IMR-90 (cell line): Measurements from ENCODE around the gene POU3F3. TPM values are rescaled to one million over a fixed set of nuclear protein-coding genes. Genes with fewer than 3 reads are reported as not detected.

Experiments used
- ATAC-seq: fragments of 200-7000 bp; cut with Tn5 transposase; 2 replicates; pipeline ENCODE4 v1.9.1; 2020; ENCODE audit warnings: low read depth, mild to moderate bottlenecking, moderate library complexity
- BruUV-seq: library from RNA; stranded (reverse); fragments of 400-500 nt; replicated peaks from 2 replicates; lab custom pipeline; 2021; lab: Mats Ljungman, UMichigan
- CTCF ChIA-PET: fragments of 300-600 bp; formaldehyde crosslinking; extraction: SDS; loops from one replicate; lab custom pipeline; 2021; ENCODE audit warnings: antibody characterized with exemption; lab: Yijun Ruan, JAX
- POLR2A ChIA-PET: fragments of 300-600 bp; sonication (Branson Sonifier 250); formaldehyde crosslinking; loops from one replicate; lab custom pipeline; 2022; ENCODE audit warnings: antibody characterized with exemption; ENCODE audit not compliant: unreplicated experiment; lab: Charles Lee
- DNase-seq: peaks from one replicate; pipeline ENCODE4 v3.0.0; 2013
- H2AFZ ChIP-seq: replicated peaks from 2 replicates; pipeline ENCODE3; 2013; ENCODE audit warnings: low read length, mild to moderate bottlenecking; ENCODE audit not compliant: poor library complexity
- H2AK5ac ChIP-seq: 2 replicates; pipeline ENCODE4 v1.6.1; 2013; ENCODE audit warnings: low read depth, low read length, inconsistent platforms
- H2AK9ac ChIP-seq: replicated peaks from 2 replicates; pipeline ENCODE3; 2013; ENCODE audit warnings: mild to moderate bottlenecking, low read depth, low read length, moderate library complexity; ENCODE audit not compliant: poor library complexity
- H2BK120ac ChIP-seq: 2 replicates; pipeline ENCODE4 v1.6.1; 2013; ENCODE audit warnings: low read depth, low read length, inconsistent platforms
- H2BK15ac ChIP-seq: 3 replicates; pipeline ENCODE4 v1.6.1; 2013; ENCODE audit warnings: low read depth, low read length, inconsistent platforms
- H2BK20ac ChIP-seq: 2 replicates; pipeline ENCODE4 v1.6.1; 2013; ENCODE audit warnings: low read depth, mild to moderate bottlenecking, inconsistent platforms, low read length, moderate library complexity
- H2BK5ac ChIP-seq: 2 replicates; pipeline ENCODE4 v1.6.1; 2013; ENCODE audit warnings: mild to moderate bottlenecking, low read depth, low read length, inconsistent platforms; ENCODE audit not compliant: poor library complexity, severe bottlenecking
- H3K14ac ChIP-seq: replicated peaks from 2 replicates; pipeline ENCODE4 v1.6.1; 2013; ENCODE audit warnings: low read depth, low read length, inconsistent platforms
- H3K18ac ChIP-seq: 2 replicates; pipeline ENCODE4 v1.6.1; 2013; ENCODE audit warnings: low read depth, low read length, control low read depth
- H3K23ac ChIP-seq: 2 replicates; pipeline ENCODE4 v1.6.1; 2013; ENCODE audit warnings: low read depth, low read length, inconsistent platforms
- H3K27ac ChIP-seq: 2 replicates; pipeline ENCODE4 v1.5.1; 2013; ENCODE audit warnings: mild to moderate bottlenecking, control low read depth, low read length; ENCODE audit not compliant: insufficient read depth
- H3K27me3 ChIP-seq: 2 replicates; pipeline ENCODE4 v1.6.1; 2013; ENCODE audit warnings: low read length; ENCODE audit not compliant: control insufficient read depth, insufficient read depth
- H3K36me3 ChIP-seq: 2 replicates; pipeline ENCODE4 v1.6.1; 2013; ENCODE audit warnings: low read length, mixed read lengths; ENCODE audit not compliant: control insufficient read depth, insufficient read depth
- H3K4ac ChIP-seq: 2 replicates; pipeline ENCODE4 v1.6.1; 2013; ENCODE audit warnings: low read depth, low read length, inconsistent platforms
- H3K4me1 ChIP-seq: 2 replicates; pipeline ENCODE4 v1.6.1; 2013; ENCODE audit warnings: low read length, mixed read lengths; ENCODE audit not compliant: control insufficient read depth, insufficient read depth
- H3K4me2 ChIP-seq: 2 replicates; pipeline ENCODE4 v1.6.1; 2013; ENCODE audit warnings: low read depth, mild to moderate bottlenecking, control low read depth, low read length, moderate library complexity
- H3K4me3 ChIP-seq: 2 replicates; pipeline ENCODE4 v1.5.1; 2013; ENCODE audit warnings: low read depth, mild to moderate bottlenecking, control low read depth, low read length, moderate library complexity; ENCODE audit not compliant: insufficient read depth
- H3K56ac ChIP-seq: 2 replicates; pipeline ENCODE4 v1.6.1; 2013; ENCODE audit warnings: low read length, inconsistent platforms; ENCODE audit not compliant: insufficient read depth; ENCODE audit errors: extremely low read depth
- H3K79me1 ChIP-seq, 2 experiments: 2 replicates each; pipeline ENCODE4 v1.6.1; 2013; ENCODE audit warnings: low read length in 2 of 2, inconsistent platforms in 1 of 2, low read depth in 1 of 2
- H3K9ac ChIP-seq: 2 replicates; pipeline ENCODE4 v1.6.1; 2013; ENCODE audit warnings: low read depth, low read length, control low read depth
- H3K9me1 ChIP-seq: 2 replicates; pipeline ENCODE4 v1.6.1; 2013; ENCODE audit warnings: low read length, inconsistent platforms; ENCODE audit not compliant: insufficient read depth
- H3K9me3 ChIP-seq: 2 replicates; pipeline ENCODE4 v1.6.1; 2013; ENCODE audit warnings: low read length; ENCODE audit not compliant: control insufficient read depth, insufficient read depth
- H4K20me1 ChIP-seq: 2 replicates; pipeline ENCODE4 v1.6.1; 2013; ENCODE audit warnings: low read length, inconsistent platforms; ENCODE audit not compliant: insufficient read depth
- H4K5ac ChIP-seq: 2 replicates; pipeline ENCODE4 v1.6.1; 2013; ENCODE audit warnings: mild to moderate bottlenecking, low read depth, low read length, control low read depth
- H4K8ac ChIP-seq, 2 experiments: 2 replicates each; pipeline ENCODE4 v1.6.1; 2013; ENCODE audit warnings: low read depth in 2 of 2, low read length in 2 of 2, control low read depth in 1 of 2, inconsistent platforms in 1 of 2
- H4K91ac ChIP-seq: 2 replicates; pipeline ENCODE4 v1.6.1; 2013; ENCODE audit warnings: low read depth, low read length, inconsistent platforms; ENCODE audit not compliant: insufficient read depth
- MAFK ChIP-seq: IDR thresholded peaks from 2 replicates; pipeline ENCODE4 v1.6.1; 2012; ENCODE audit warnings: low read depth, low read length, improper control_type of control experiment
- MAZ ChIP-seq: IDR thresholded peaks from 2 replicates; pipeline ENCODE4 v1.6.1; 2012; ENCODE audit warnings: low read depth, mild to moderate bottlenecking, low read length, improper control_type of control experiment, moderate library complexity, borderline replicate concordance
- POLR2A ChIP-seq: IDR thresholded peaks from 2 replicates; pipeline ENCODE4 v1.6.1; 2012; ENCODE audit warnings: mild to moderate bottlenecking, low read depth, low read length
- RCOR1 ChIP-seq: IDR thresholded peaks from 2 replicates; pipeline ENCODE4 v1.6.1; 2012; ENCODE audit warnings: mild to moderate bottlenecking, low read length, improper control_type of control experiment; ENCODE audit not compliant: insufficient replicate concordance
- SMC3 ChIP-seq: fragments of 150-350 bp; IDR thresholded peaks from 2 replicates; pipeline ENCODE4 v1.6.1; 2016; ENCODE audit warnings: low read depth, mild to moderate bottlenecking, antibody characterized with exemption, low read length, moderate library complexity
- USF2 ChIP-seq: fragments of 150-350 bp; IDR thresholded peaks from 2 replicates; pipeline ENCODE4 v1.6.1; 2017; ENCODE audit warnings: mild to moderate bottlenecking, antibody characterized with exemption, low read length, low read depth
- WGBS, 2 experiments: methylation state at CpG; one replicate each; pipeline versions ENCODE4 v1.1.5 to v1.1.7; 2013; ENCODE audit warnings: missing lambda C conversion rate in 2 of 2; ENCODE audit not compliant: insufficient read length in 1 of 2; ENCODE audit errors: extremely low coverage in 2 of 2; 5-methylcytosine and 5-hydroxymethylcytosine counted together
- dilution Hi-C: fragments of 300-500 bp; cut with HindIII; formaldehyde crosslinking; loops from one replicate; pipeline ENCODE4 v1.14.3; 2018; ENCODE audit warnings: low sequenced_read_pairs; ENCODE audit not compliant: unreplicated experiment
- in situ Hi-C: fragments of 300-500 bp; cut with MboI; formaldehyde crosslinking; loops from 3 replicates; pipeline ENCODE4 v1.14.3; 2019; ENCODE audit warnings: low sequenced_read_pairs, inconsistent platforms, mixed read lengths
- intact Hi-C: fragments of 100-400 bp; cut with micrococcal nuclease; formaldehyde crosslinking; loops from 2 replicates; pipeline ENCODE4 v1.10.0; 2022
- polyA plus RNA-seq, 3 experiments: library from polyadenylated mRNA; depleted of rRNA; stranded (reverse); fragments of >200 nt; gene quantifications; 2 replicates each; pipeline ENCODE4 v1.2.3, GENCODE V29; 2012; ENCODE audit warnings: low replicate concordance in 1 of 3
- total RNA-seq: library from RNA; depleted of rRNA; stranded (reverse); fragments of >200 nt; gene quantifications from 2 replicates; pipeline ENCODE4 v1.2.3, GENCODE V29; 2012

POU3F3 gene
- total and polyA plus RNA-seq, 2 of the 4 experiments (the other 2 are of a cell fraction), result not detected

- Histone ChIP-seq H3K4me1 (no peaks in the 10 kb centered on the region), H3K4me2 (no peak overlapping the region), H3K36me3 (no peaks in the 10 kb centered on the region), H2BK5ac (no peak overlapping the region), H3K4ac (no peak overlapping the region), H4K20me1 (no peaks in the 10 kb centered on the region), H3K27ac (no peak overlapping the region), H3K56ac (no peak overlapping the region), H3K14ac (no peak overlapping the region), H2BK15ac (no peak overlapping the region), H3K9ac (no peak overlapping the region), H3K9me1 (no peaks in the 10 kb centered on the region), H3K4me3 (no peak overlapping the region), H2AFZ (no peak overlapping the region), H2AK5ac (no peak overlapping the region), H2AK9ac (no peak overlapping the region), H4K5ac (no peak overlapping the region), H3K27me3 (peaks cover 73% of the 10 kb centered on the region), H4K91ac (no peak overlapping the region), H4K8ac (no peak overlapping the region), H3K9me3 (peaks cover 9% of the 10 kb centered on the region), H3K79me1 (no peaks in the 10 kb centered on the region), H3K23ac (no peak overlapping the region), H2BK20ac (no peak overlapping the region), H2BK120ac (no peak overlapping the region), H3K18ac (no peak overlapping the region)
- ChIA-PET CTCF (no interaction called here), POLR2A (no interaction called here)
- intact Hi-C loops (no loop called here), in situ Hi-C loops (no loop called here), dilution Hi-C loops (no loop called here)
- DNase-seq (no peak), ATAC-seq (no peak)
- BruUV-seq, result no TSS peak
- 7% methylated on average over 3 of the region's 48 CpGs; no CpG with 5 or more reads in 1 of the 2 experiments for WGBS, 2 experiments
- no peak for TF ChIP-seq USF2
- no peak for TF ChIP-seq POLR2A
- TF ChIP-seq MAZ, result no peak
- TF ChIP-seq MAFK, result no peak
- TF ChIP-seq SMC3, result no peak
- TF ChIP-seq RCOR1, result no peak
Observed at GRCh38 chr2:104854498-104855220, 744 bp downstream of the POU3F3 start.
